Lower lobe of right lung (tissue), 2 donors: ENCODE data around the gene EPN2. TPM values are rescaled to one million over a fixed set of nuclear protein-coding genes. Genes with fewer than 3 reads are reported as not detected.

Experiments
- ATAC-seq, 2 donors: fragments of 200-7000 bp; cut with Tn5 transposase; one replicate each; pipeline ENCODE4 v1.9.1; 2020 to 2022; ENCODE audit warnings: mild to moderate bottlenecking in 2 of 2, moderate library complexity in 2 of 2
- DNase-seq: peaks from one replicate; pipeline ENCODE4 v3.0.0-alpha.2; 2020
- H3K27ac ChIP-seq: fragments of 200-600 bp; one replicate; pipeline ENCODE4 v1.8.0; 2022
- H3K27me3 ChIP-seq: fragments of 200-600 bp; one replicate; pipeline ENCODE4 v1.8.0; 2022; ENCODE audit warnings: low read depth
- H3K36me3 ChIP-seq: fragments of 200-600 bp; one replicate; pipeline ENCODE4 v1.8.0; 2022; ENCODE audit warnings: mild to moderate bottlenecking
- H3K4me1 ChIP-seq: fragments of 200-600 bp; one replicate; pipeline ENCODE4 v1.8.0; 2022
- H3K4me3 ChIP-seq: fragments of 200-600 bp; one replicate; pipeline ENCODE4 v1.8.0; 2022; ENCODE audit warnings: mild to moderate bottlenecking
- H3K9me3 ChIP-seq: fragments of 200-600 bp; one replicate; pipeline ENCODE4 v1.8.0; 2022
- CTCF ChIP-seq: fragments of 200-600 bp; IDR thresholded peaks from one replicate; pipeline ENCODE4 v1.8.0; 2022; ENCODE audit warnings: antibody characterized with exemption, mild to moderate bottlenecking
- intact Hi-C: fragments of 100-400 bp; cut with DNase I; formaldehyde crosslinking; loops from one replicate; pipeline ENCODE4 v1.11.0; 2022
- total RNA-seq: library from RNA; stranded (reverse); fragmentation: NEBNext Ultra II Directional; extraction: Animal tissue kit (Norgen Biotek cat#: 25700); gene quantifications from one replicate; pipeline ENCODE4 v1.2.1, GENCODE V29; 2021
- donor health status: DM: no; HTN: yes; CAD: no; lungs with severe emphysema.

EPN2 gene
- total RNA-seq, 1 donor from 2014 or later = 66.2 TPM

DNA sequence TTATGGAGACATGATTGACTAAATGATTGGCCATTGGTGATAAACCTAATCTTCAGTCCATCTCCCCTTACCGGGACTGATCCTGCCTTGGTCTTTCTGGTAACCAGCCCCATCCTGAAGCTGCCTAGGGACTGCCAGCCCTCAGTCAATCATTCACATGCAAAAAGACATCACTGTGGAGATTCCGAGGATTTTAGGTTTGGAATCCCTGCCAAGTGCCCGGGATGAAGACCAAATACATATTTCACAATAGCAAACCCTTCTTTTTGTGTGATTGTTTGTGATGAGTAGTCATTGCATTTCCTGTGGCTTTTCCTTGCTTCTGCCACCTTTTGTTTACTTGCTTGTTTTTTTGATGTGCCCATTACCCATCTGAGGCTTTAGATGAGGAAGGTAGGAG is 44.0 kb downstream of the EPN2 start:
- Histone ChIP-seq H3K4me1 (peaks cover 39% of the 10 kb centered on the region), H3K9me3 (no peaks in the 10 kb centered on the region), H3K36me3 (peaks cover 11% of the 10 kb centered on the region), H3K27ac (no peak overlapping the region), H3K4me3 (no peak overlapping the region), H3K27me3 (no peaks in the 10 kb centered on the region)
- ATAC-seq (no peak), DNase-seq (no peak)
- intact Hi-C loops = no loop called here
- TF ChIP-seq CTCF = no peak

GRCh38 chr17:19284005-19284959 is 47.1 kb downstream of the EPN2 start:
- Histone ChIP-seq H3K9me3 (no peaks in the 10 kb centered on the region), H3K27ac (no peak overlapping the region), H3K27me3 (no peaks in the 10 kb centered on the region), H3K4me1 (peaks cover 38% of the 10 kb centered on the region), H3K36me3 (peaks cover 17% of the 10 kb centered on the region), H3K4me3 (no peak overlapping the region)
- no peak for ATAC-seq
- DNase-seq = no peak
- TF ChIP-seq CTCF = no peak
- intact Hi-C loops = no loop called here

- peaks cover 36% of the 10 kb centered on the region for H3K4me1 ChIP-seq
- no peak for TF ChIP-seq CTCF
- H3K36me3 ChIP-seq = peaks cover 17% of the 10 kb centered on the region
- no peak overlapping the region for H3K4me3 ChIP-seq
- H3K9me3 ChIP-seq = no peaks in the 10 kb centered on the region
- H3K27me3 ChIP-seq = no peaks in the 10 kb centered on the region
- ATAC-seq = no peak
- intact Hi-C loops = no loop called here
- H3K27ac ChIP-seq = no peak overlapping the region
- no peak for DNase-seq
Observed at GRCh38 chr17:19285213-19285900, 48.2 kb downstream of the EPN2 start.

DNA sequence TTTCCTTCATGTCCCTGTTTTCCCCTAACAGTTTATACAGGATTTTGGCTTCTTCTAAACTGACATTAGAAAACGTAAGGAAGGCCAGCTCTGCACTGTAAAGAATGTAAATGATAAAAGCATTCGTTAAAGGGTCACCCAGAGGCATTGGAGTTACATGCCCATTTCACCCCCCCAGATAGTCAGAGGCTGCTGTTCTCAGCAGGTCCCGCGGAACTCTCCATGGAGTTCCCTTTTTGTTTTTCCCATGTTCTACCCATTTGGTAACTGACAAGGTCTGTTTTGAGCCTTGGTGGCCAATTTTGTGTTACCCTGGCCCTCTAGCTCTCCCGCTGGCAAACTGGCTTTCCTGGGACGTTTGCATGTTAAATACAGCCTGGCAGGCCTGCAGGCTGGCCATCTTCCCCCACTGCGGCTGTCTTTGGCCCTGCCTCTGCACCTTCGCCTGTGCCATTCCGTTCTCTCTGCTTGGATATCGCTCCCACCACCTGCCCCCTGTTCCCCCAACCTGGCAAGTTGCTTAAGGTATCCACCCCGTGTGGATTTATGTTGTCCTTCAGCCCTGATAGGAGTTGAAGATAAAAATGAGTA is 49.7 kb downstream of the EPN2 start:
- no peaks in the 10 kb centered on the region for H3K27me3 ChIP-seq
- no peak for DNase-seq
- H3K9me3 ChIP-seq = no peaks in the 10 kb centered on the region
- ATAC-seq = no peak
- intact Hi-C loops = no loop called here
- peaks cover 35% of the 10 kb centered on the region for H3K4me1 ChIP-seq
- no peak for TF ChIP-seq CTCF
- H3K36me3 ChIP-seq = peaks cover 14% of the 10 kb centered on the region
- H3K27ac ChIP-seq = no peak overlapping the region
- no peak overlapping the region for H3K4me3 ChIP-seq

DNA sequence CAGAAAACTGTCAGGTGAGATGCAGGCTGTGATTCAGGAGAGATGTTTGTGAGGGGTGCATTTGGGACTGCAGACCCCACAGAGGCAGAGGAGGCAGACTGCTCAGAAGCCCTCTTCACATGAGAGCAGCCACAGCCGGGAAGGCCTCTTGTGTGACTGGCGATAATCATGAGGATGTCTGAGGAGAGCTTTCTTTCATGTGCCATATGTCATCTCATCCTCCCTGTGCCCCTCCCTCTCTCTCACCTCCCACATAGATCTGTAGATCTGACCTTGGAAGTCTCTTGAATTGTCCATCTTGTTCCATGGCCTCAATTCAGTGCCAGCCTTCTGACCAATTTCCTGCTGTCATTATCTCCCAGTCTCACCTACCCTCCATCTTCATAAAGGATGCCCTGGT is 50.5 kb downstream of the EPN2 start:
- intact Hi-C loops = no loop called here
- Histone ChIP-seq H3K4me1 (peaks cover 42% of the 10 kb centered on the region), H3K4me3 (no peak overlapping the region), H3K9me3 (no peaks in the 10 kb centered on the region), H3K27me3 (no peaks in the 10 kb centered on the region), H3K36me3 (peaks cover 14% of the 10 kb centered on the region), H3K27ac (no peak overlapping the region)
- TF ChIP-seq CTCF = no peak
- ATAC-seq (no peak), DNase-seq (no peak)
